Activated CD4-positive, alpha-beta T cell treated with anti-CD3 and anti-CD28 coated beads for 36 hours (primary cell): Measurements from ENCODE around the gene SERPINI1. TPM values are rescaled to one million over a fixed set of nuclear protein-coding genes. Genes with fewer than 3 reads are reported as not detected.
A peak's percentile ranks its signal among the peaks of the same experiment; 100 is the strongest.

Experiments used
- ATAC-seq: fragments of 200-7000 bp; cut with Tn5 transposase; one replicate; pipeline ENCODE4 v1.10.0; 2021; ENCODE audit warnings: mild to moderate bottlenecking, moderate library complexity
- CTCF ChIA-PET: fragments of 350-600 bp; sonication (Branson Sonifier 250); formaldehyde crosslinking; loops from one replicate; lab custom pipeline; 2021; ENCODE audit warnings: antibody characterized with exemption; lab: Charles Lee
- POLR2A ChIA-PET: fragments of 350-600 bp; sonication (Branson Sonifier 250); formaldehyde crosslinking; loops from one replicate; lab custom pipeline; 2021; ENCODE audit warnings: antibody characterized with exemption, inconsistent platforms; lab: Charles Lee
- DNase-seq: peaks from one replicate; pipeline ENCODE4 v3.0.0-alpha.2; 2020
- H3K27ac Mint-ChIP-seq: one replicate; pipeline ENCODE4 v1.8.0; 2021; ENCODE audit warnings: mixed read lengths
- H3K27me3 Mint-ChIP-seq: one replicate; pipeline ENCODE4 v1.8.0; 2021; ENCODE audit warnings: mixed read lengths
- H3K36me3 Mint-ChIP-seq: one replicate; pipeline ENCODE4 v1.8.0; 2021; ENCODE audit warnings: low read depth, mixed read lengths
- H3K4me1 Mint-ChIP-seq: one replicate; pipeline ENCODE4 v1.8.0; 2021; ENCODE audit warnings: mixed read lengths
- H3K4me3 Mint-ChIP-seq: one replicate; pipeline ENCODE4 v1.8.0; 2021; ENCODE audit warnings: mild to moderate bottlenecking, moderate library complexity, mixed read lengths
- H3K9me3 Mint-ChIP-seq: one replicate; pipeline ENCODE4 v1.8.0; 2021; ENCODE audit warnings: low read depth, mixed read lengths
- intact Hi-C, 2 experiments: fragments of 100-400 bp; cut with DNase I in 1 of 2; cut with micrococcal nuclease in 1 of 2; formaldehyde crosslinking; loops; one replicate each; pipeline versions ENCODE4 v1.14.2 to v1.15.1; 2022 to 2024; cut with DNase I, micrococcal nuclease
- total RNA-seq, 2 experiments: library from RNA; stranded (reverse); gene quantifications; one replicate each; pipeline ENCODE4 v1.2.3, GENCODE V29; 2021

SERPINI1 gene
- total RNA-seq, 2 experiments from 2014 or later: 1.2 to 1.4 TPM

- DNase-seq (no peak), ATAC-seq (peak; percentile 72)
- Mint-ChIP-seq H3K4me1 (peaks cover 7% of the 10 kb centered on the region), H3K9me3 (no peaks in the 10 kb centered on the region), H3K27ac (no peak overlapping the region), H3K27me3 (no peaks in the 10 kb centered on the region), H3K4me3 (no peak overlapping the region), H3K36me3 (no peaks in the 10 kb centered on the region)
- intact Hi-C loops: no loop called here
- CTCF ChIA-PET: interaction anchor here (0.6 to 1.8 kb wide), 7 partner anchors 8 to 32 kb away, joined by 3 to 5 read pairs (median 3); partner anchors contain the start of gene SERPINI1
- POLR2A ChIA-PET: interaction anchor here (1.1 kb wide), 1 partner anchor 15 kb away, joined by 3 read pairs; the partner anchor contains the start of gene SERPINI1
Observed at GRCh38 chr3:167750272-167750971, 14.9 kb downstream of the SERPINI1 start.

GRCh38 chr3:167754049-167754448 is 18.5 kb downstream of the SERPINI1 start:
- no peak overlapping the region for H3K27ac Mint-ChIP-seq
- H3K27me3 Mint-ChIP-seq: no peaks in the 10 kb centered on the region
- peaks cover 7% of the 10 kb centered on the region for H3K4me1 Mint-ChIP-seq
- POLR2A ChIA-PET: no interaction called here
- H3K36me3 Mint-ChIP-seq: no peaks in the 10 kb centered on the region
- no peak for DNase-seq
- no peak for ATAC-seq
- intact Hi-C loops: no loop called here
- CTCF ChIA-PET: interaction anchor here (1.0 kb wide), 1 partner anchor 15 kb away, joined by 3 read pairs; no protein-coding TSS in a partner anchor
- no peaks in the 10 kb centered on the region for H3K9me3 Mint-ChIP-seq
- H3K4me3 Mint-ChIP-seq: no peak overlapping the region

- ChIA-PET CTCF (interaction anchor here (0.8 to 1.0 kb wide), 2 partner anchors 12 to 77 kb away, joined by 3 read pairs; no protein-coding TSS in a partner anchor), POLR2A (no interaction called here)
- no peaks in the 10 kb centered on the region for H3K36me3 Mint-ChIP-seq
- H3K9me3 Mint-ChIP-seq: no peaks in the 10 kb centered on the region
- H3K4me3 Mint-ChIP-seq: no peak overlapping the region
- intact Hi-C loops: no loop called here
- no peak overlapping the region for H3K27ac Mint-ChIP-seq
- no peak for DNase-seq
- ATAC-seq: no peak
- H3K27me3 Mint-ChIP-seq: peaks cover 2% of the 10 kb centered on the region
- no peaks in the 10 kb centered on the region for H3K4me1 Mint-ChIP-seq
Observed at GRCh38 chr3:167761302-167761701, 25.8 kb downstream of the SERPINI1 start.

GRCh38 chr3:167762296-167762695 is 26.8 kb downstream of the SERPINI1 start:
- no peak overlapping the region for H3K4me3 Mint-ChIP-seq
- ChIA-PET CTCF (no interaction called here), POLR2A (no interaction called here)
- no peaks in the 10 kb centered on the region for H3K4me1 Mint-ChIP-seq
- DNase-seq: no peak
- no peaks in the 10 kb centered on the region for H3K9me3 Mint-ChIP-seq
- no peak overlapping the region for H3K27ac Mint-ChIP-seq
- H3K27me3 Mint-ChIP-seq: peaks cover 2% of the 10 kb centered on the region
- ATAC-seq: no peak
- intact Hi-C loops: no loop called here
- no peaks in the 10 kb centered on the region for H3K36me3 Mint-ChIP-seq

GRCh38 chr3:167772992-167773391 is 37.5 kb downstream of the SERPINI1 start:
- Mint-ChIP-seq H3K36me3 (no peaks in the 10 kb centered on the region), H3K4me3 (no peak overlapping the region), H3K9me3 (no peaks in the 10 kb centered on the region), H3K4me1 (no peaks in the 10 kb centered on the region), H3K27ac (no peak overlapping the region), H3K27me3 (no peaks in the 10 kb centered on the region)
- DNase-seq (no peak), ATAC-seq (no peak)
- intact Hi-C loops: no loop called here
- CTCF ChIA-PET: interaction anchor here (0.9 kb wide), 1 partner anchor 12 kb away, joined by 3 read pairs; no protein-coding TSS in a partner anchor
- POLR2A ChIA-PET: no interaction called here

- no peak overlapping the region for H3K27ac Mint-ChIP-seq
- POLR2A ChIA-PET: no interaction called here
- H3K27me3 Mint-ChIP-seq: no peaks in the 10 kb centered on the region
- H3K4me3 Mint-ChIP-seq: no peak overlapping the region
- H3K36me3 Mint-ChIP-seq: no peaks in the 10 kb centered on the region
- CTCF ChIA-PET: interaction anchor here (0.9 kb wide), 1 partner anchor 13 kb away, joined by 3 read pairs; no protein-coding TSS in a partner anchor
- intact Hi-C loops: no loop called here
- H3K9me3 Mint-ChIP-seq: peaks cover 6% of the 10 kb centered on the region
- DNase-seq: no peak
- H3K4me1 Mint-ChIP-seq: no peaks in the 10 kb centered on the region
- no peak for ATAC-seq
Observed at GRCh38 chr3:167773584-167773983, 38.1 kb downstream of the SERPINI1 start.

- H3K4me1 Mint-ChIP-seq: no peaks in the 10 kb centered on the region
- no peak overlapping the region for H3K27ac Mint-ChIP-seq
- POLR2A ChIA-PET: no interaction called here
- no peak for DNase-seq
- no peaks in the 10 kb centered on the region for H3K36me3 Mint-ChIP-seq
- H3K4me3 Mint-ChIP-seq: no peak overlapping the region
- CTCF ChIA-PET: interaction anchor here (0.6 kb wide), 1 partner anchor 26 kb away, joined by 3 read pairs; no protein-coding TSS in a partner anchor
- no peaks in the 10 kb centered on the region for H3K27me3 Mint-ChIP-seq
- H3K9me3 Mint-ChIP-seq: peaks cover 6% of the 10 kb centered on the region
- intact Hi-C loops: no loop called here
- ATAC-seq: no peak
Observed at GRCh38 chr3:167776066-167776685, 40.7 kb downstream of the SERPINI1 start.

GRCh38 chr3:167777356-167777755 is 41.8 kb downstream of the SERPINI1 start:
- Mint-ChIP-seq H3K4me1 (no peaks in the 10 kb centered on the region), H3K27ac (no peak overlapping the region), H3K36me3 (no peaks in the 10 kb centered on the region), H3K27me3 (no peaks in the 10 kb centered on the region), H3K4me3 (no peak overlapping the region), H3K9me3 (peaks cover 6% of the 10 kb centered on the region)
- CTCF ChIA-PET: no interaction called here
- POLR2A ChIA-PET: no interaction called here
- DNase-seq (no peak), ATAC-seq (peak; percentile 33)
- intact Hi-C loops: no loop called here

GRCh38 chr3:167780214-167780883 is 44.8 kb downstream of the SERPINI1 start:
- peaks cover 6% of the 10 kb centered on the region for H3K9me3 Mint-ChIP-seq
- no peaks in the 10 kb centered on the region for H3K4me1 Mint-ChIP-seq
- intact Hi-C loops: no loop called here
- DNase-seq: no peak
- H3K36me3 Mint-ChIP-seq: no peaks in the 10 kb centered on the region
- ChIA-PET POLR2A (no interaction called here), CTCF (no interaction called here)
- H3K27ac Mint-ChIP-seq: no peak overlapping the region
- no peak overlapping the region for H3K4me3 Mint-ChIP-seq
- no peak for ATAC-seq
- no peaks in the 10 kb centered on the region for H3K27me3 Mint-ChIP-seq

GRCh38 chr3:167783781-167784180 is 48.3 kb downstream of the SERPINI1 start:
- intact Hi-C loops: no loop called here
- H3K27me3 Mint-ChIP-seq: no peaks in the 10 kb centered on the region

GRCh38 chr3:167785790-167786189 is 50.3 kb downstream of the SERPINI1 start:
- H3K36me3 Mint-ChIP-seq: no peaks in the 10 kb centered on the region
- ATAC-seq: no peak
- CTCF ChIA-PET: no interaction called here

More at GRCh38 chr3:167783781-167784180, 48.3 kb downstream of the SERPINI1 start:
- no peak overlapping the region for H3K4me3 Mint-ChIP-seq
- H3K9me3 Mint-ChIP-seq: no peaks in the 10 kb centered on the region
- no peak overlapping the region for H3K27ac Mint-ChIP-seq
- no peak for DNase-seq
- CTCF ChIA-PET: no interaction called here
- no peak for ATAC-seq
- no peaks in the 10 kb centered on the region for H3K4me1 Mint-ChIP-seq
- POLR2A ChIA-PET: no interaction called here
- no peaks in the 10 kb centered on the region for H3K36me3 Mint-ChIP-seq

More at GRCh38 chr3:167785790-167786189, 50.3 kb downstream of the SERPINI1 start:
- H3K4me1 Mint-ChIP-seq: no peaks in the 10 kb centered on the region
- no peaks in the 10 kb centered on the region for H3K27me3 Mint-ChIP-seq
- no peak for DNase-seq
- no peak overlapping the region for H3K4me3 Mint-ChIP-seq
- intact Hi-C loops: no loop called here
- no peaks in the 10 kb centered on the region for H3K9me3 Mint-ChIP-seq
- H3K27ac Mint-ChIP-seq: no peak overlapping the region
- POLR2A ChIA-PET: no interaction called here
